ENCODE results near the gene OR10H5.
"Not testable (repeated sequence)": the region's sequence is repeated elsewhere in the genome, so short reads cannot be mapped to it uniquely, and the experiment has no call there.

The OR10H5 gene

GRCh38 chr19:15782211-15782610 is 5.2 kb upstream of the OR10H5 start:
- Mint-ChIP-seq H3K27ac (no peak overlapping the region), H3K27me3 (peaks cover 1% of the 10 kb centered on the region), H3K4me1 (peaks cover 6% of the 10 kb centered on the region), H3K4me3 (no peak overlapping the region), H3K9me3 (no peaks in the 10 kb centered on the region), H3K36me3 (no peaks in the 10 kb centered on the region)

DNA sequence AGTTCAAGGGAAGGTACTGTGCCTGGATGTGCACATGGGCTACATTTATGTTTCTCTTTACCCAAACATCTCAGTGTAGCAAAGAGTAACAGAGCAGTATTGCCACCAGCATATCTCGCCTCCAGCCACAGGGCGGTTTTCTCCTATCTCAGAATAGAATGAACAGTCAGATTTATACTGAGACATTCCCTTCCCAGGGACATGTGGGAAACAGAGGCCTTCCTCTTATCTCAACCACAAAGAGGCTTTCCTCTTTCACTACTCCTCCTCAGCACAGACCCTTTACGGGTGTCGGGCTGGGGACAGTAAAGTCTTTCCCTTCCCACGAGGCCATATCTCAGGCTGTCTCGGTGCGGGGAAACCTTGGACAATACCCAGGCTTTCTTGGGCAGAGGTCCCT is 4.6 kb upstream of the OR10H5 start:
- H3K27ac Mint-ChIP-seq, H3K9me3 Mint-ChIP-seq, H3K27me3 Mint-ChIP-seq, H3K4me1 Mint-ChIP-seq, H3K36me3 Mint-ChIP-seq, H3K4me3 Mint-ChIP-seq: not testable (repeated sequence)

DNA sequence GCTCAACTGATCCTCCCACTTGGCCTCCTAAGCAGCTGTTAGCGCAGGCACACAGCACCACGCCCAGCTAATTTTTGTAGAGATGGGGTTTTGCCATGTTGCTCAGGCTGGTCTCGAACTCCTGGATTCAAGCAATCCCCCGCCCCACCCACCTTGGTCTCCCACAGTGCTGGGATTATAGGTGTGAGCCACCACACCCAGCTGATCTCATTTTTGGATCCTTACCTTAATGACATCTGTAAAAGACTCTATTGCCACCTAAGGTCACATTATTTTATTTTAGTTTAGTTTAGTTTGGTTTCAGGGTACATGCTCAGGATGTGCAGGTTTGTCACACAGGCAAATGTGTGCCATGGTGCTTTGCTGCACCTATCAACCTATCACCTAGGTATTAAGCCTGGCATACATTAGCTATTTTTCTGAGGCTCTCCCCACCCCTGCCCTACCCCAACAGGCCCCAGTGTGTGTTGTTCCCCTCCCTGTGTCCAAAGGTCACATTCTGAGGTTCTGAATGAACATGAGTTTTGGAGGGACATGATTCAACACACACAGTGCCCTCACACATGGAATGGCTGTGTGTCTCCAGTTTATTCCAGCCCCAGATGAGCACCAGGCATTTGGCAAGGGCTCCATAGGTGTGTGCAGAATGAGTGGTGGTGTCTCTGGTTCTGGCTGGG is 1.3 kb downstream of the OR10H5 start:
- Mint-ChIP-seq H3K4me3 (no peak overlapping the region), H3K27ac (no peak overlapping the region), H3K4me1 (no peaks in the 10 kb centered on the region), H3K36me3 (no peaks in the 10 kb centered on the region), H3K9me3 (no peaks in the 10 kb centered on the region), H3K27me3 (peaks cover 6% of the 10 kb centered on the region)

DNA sequence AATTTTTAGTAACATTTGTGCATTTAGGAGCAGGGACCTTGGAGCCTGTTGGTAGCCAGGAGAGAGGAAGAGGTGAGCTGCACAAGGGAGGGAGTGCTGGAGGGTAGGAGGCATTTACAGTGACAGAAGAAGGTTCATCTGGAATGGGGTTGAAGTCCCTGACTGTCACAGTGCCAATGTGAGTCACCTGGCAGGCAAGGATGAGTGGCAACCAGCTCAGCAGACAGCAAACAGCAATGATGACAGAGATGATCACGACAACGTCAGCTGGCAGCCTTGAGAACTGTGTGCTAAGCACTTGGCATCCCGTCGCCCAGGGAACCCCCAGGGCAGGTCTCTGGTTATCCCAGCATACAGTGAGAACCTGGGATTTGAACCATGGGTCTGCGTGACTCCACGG is 2.6 kb downstream of the OR10H5 start:
- H3K9me3 Mint-ChIP-seq: no peaks in the 10 kb centered on the region
- H3K27ac Mint-ChIP-seq: no peak overlapping the region
- H3K27me3 Mint-ChIP-seq: peaks cover 5% of the 10 kb centered on the region
- H3K4me3 Mint-ChIP-seq: no peak overlapping the region
- H3K4me1 Mint-ChIP-seq: no peaks in the 10 kb centered on the region
- H3K36me3 Mint-ChIP-seq: no peaks in the 10 kb centered on the region

GRCh38 chr19:15794279-15794678 is 6.8 kb downstream of the OR10H5 start:
- H3K4me1 Mint-ChIP-seq, H3K27ac Mint-ChIP-seq, H3K4me3 Mint-ChIP-seq, H3K9me3 Mint-ChIP-seq, H3K27me3 Mint-ChIP-seq, H3K36me3 Mint-ChIP-seq: not testable (repeated sequence)

- H3K27ac Mint-ChIP-seq: no peak overlapping the region
- H3K9me3 Mint-ChIP-seq: no peaks in the 10 kb centered on the region
- no peaks in the 10 kb centered on the region for H3K27me3 Mint-ChIP-seq
- no peak overlapping the region for H3K4me3 Mint-ChIP-seq
- no peaks in the 10 kb centered on the region for H3K36me3 Mint-ChIP-seq
- peaks cover 14% of the 10 kb centered on the region for H3K4me1 Mint-ChIP-seq
Observed at GRCh38 chr19:15810335-15810734, 22.9 kb downstream of the OR10H5 start.

GRCh38 chr19:15811476-15811875 is 24.0 kb downstream of the OR10H5 start:
- H3K27ac Mint-ChIP-seq: no peak overlapping the region
- no peaks in the 10 kb centered on the region for H3K36me3 Mint-ChIP-seq
- no peaks in the 10 kb centered on the region for H3K9me3 Mint-ChIP-seq
- peaks cover 14% of the 10 kb centered on the region for H3K4me1 Mint-ChIP-seq
- no peaks in the 10 kb centered on the region for H3K27me3 Mint-ChIP-seq
- no peak overlapping the region for H3K4me3 Mint-ChIP-seq

DNA sequence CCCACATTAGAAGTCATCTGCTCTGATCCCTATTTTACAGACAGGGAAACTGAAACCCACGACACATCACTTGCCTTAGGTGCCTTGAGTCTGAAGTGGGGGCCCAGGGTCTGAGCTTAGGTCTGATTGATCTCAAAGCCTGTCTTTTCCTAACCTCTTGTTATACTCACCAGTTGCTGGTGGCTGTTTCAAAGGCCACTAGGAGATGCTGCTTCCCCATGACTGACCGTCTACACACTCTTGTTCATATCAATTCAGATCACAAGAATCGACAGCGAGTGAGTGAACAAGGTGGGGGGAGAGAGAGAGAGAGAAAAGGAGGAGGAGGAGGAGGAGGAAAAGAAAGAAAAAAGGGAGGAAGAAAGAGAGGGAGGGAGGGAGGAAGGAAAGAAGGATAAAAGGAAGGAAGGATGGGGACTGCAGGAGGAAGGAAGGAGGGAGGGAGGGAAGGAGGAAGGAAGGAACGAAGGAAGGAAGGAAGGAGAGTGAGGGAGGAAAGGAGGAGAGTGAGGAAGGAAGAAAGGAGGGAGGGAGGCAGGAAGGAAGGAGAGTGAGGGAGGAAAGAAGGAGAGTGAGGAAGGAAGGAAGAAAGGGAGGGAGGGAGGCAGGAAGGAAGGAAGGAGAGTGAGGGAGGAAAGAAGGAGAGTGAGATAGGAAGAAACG is 24.7 kb downstream of the OR10H5 start:
- H3K9me3 Mint-ChIP-seq: no peaks in the 10 kb centered on the region
- H3K27me3 Mint-ChIP-seq: no peaks in the 10 kb centered on the region
- no peak overlapping the region for H3K4me3 Mint-ChIP-seq
- peaks cover 14% of the 10 kb centered on the region for H3K4me1 Mint-ChIP-seq
- no peaks in the 10 kb centered on the region for H3K36me3 Mint-ChIP-seq
- no peak overlapping the region for H3K27ac Mint-ChIP-seq

- H3K27me3 Mint-ChIP-seq: no peaks in the 10 kb centered on the region
- no peak overlapping the region for H3K27ac Mint-ChIP-seq
- H3K36me3 Mint-ChIP-seq: no peaks in the 10 kb centered on the region
- peaks cover 14% of the 10 kb centered on the region for H3K4me1 Mint-ChIP-seq
- H3K9me3 Mint-ChIP-seq: no peaks in the 10 kb centered on the region
- H3K4me3 Mint-ChIP-seq: no peak overlapping the region
Observed at GRCh38 chr19:15813916-15814315, 26.5 kb downstream of the OR10H5 start.

DNA sequence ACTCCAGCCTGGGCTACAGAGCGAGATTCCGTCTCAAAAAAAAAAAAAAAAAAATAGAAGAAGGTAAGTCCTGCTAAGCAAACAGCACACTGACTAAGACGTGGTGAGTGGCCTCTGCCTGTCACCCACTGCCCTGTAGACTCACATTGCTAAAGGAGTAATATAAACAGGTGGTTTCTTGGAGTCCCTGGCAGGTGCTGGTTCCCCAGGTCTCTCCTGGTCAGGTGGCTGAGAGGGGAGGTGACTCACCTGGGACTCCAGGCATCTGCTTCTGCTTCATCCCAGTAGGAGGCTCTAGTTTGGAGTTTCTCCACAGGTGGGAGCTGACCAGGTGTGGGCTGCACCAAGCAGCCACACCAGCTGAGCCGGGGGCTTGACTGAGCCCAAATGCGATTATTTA is 27.8 kb downstream of the OR10H5 start, which contains the start of gene OR10H1:
Gene OR10H1, minus strand, starts transcription at position 359 of the 400 bp plus-strand sequence. CDS start 7,627 bp downstream, outside the sequence.
- Mint-ChIP-seq H3K4me3 (no peak within 1 kb of the TSS), H3K27ac (no peak within 1 kb of the TSS), H3K4me1 (peaks cover 14% of the 10 kb centered on the region), H3K9me3 (no peaks in the 10 kb centered on the region), H3K36me3 (no peaks in the 10 kb centered on the region), H3K27me3 (no peaks in the 10 kb centered on the region)

- H3K9me3 Mint-ChIP-seq: no peaks in the 10 kb centered on the region
- H3K4me3 Mint-ChIP-seq: no peak overlapping the region
- no peaks in the 10 kb centered on the region for H3K36me3 Mint-ChIP-seq
- H3K27me3 Mint-ChIP-seq: no peaks in the 10 kb centered on the region
- H3K27ac Mint-ChIP-seq: no peak overlapping the region
- H3K4me1 Mint-ChIP-seq: no peaks in the 10 kb centered on the region
Observed at GRCh38 chr19:15820646-15821045, 33.2 kb downstream of the OR10H5 start.

DNA sequence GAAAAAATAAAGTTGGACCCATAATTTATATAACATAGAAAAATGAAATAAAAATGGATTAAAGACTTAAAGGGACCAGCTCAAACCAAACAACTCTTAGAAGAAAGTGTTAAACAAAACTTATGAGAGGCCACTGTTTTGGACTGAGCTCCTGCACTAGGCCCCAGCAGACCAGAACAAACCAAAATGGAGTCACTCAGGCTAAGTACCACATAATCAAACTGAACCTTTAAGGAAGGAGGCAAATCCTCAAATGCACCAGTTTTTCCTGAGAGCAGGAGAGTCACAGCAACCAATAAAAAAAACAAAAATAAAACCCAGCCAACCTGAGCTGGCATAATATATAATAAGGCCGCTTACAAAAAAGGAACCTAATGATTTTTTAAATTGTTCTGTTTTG is 38.3 kb downstream of the OR10H5 start:
- no peaks in the 10 kb centered on the region for H3K4me1 Mint-ChIP-seq
- H3K27ac Mint-ChIP-seq: no peak overlapping the region
- H3K4me3 Mint-ChIP-seq: no peak overlapping the region
- H3K9me3 Mint-ChIP-seq: no peaks in the 10 kb centered on the region
- H3K27me3 Mint-ChIP-seq: no peaks in the 10 kb centered on the region
- no peaks in the 10 kb centered on the region for H3K36me3 Mint-ChIP-seq

DNA sequence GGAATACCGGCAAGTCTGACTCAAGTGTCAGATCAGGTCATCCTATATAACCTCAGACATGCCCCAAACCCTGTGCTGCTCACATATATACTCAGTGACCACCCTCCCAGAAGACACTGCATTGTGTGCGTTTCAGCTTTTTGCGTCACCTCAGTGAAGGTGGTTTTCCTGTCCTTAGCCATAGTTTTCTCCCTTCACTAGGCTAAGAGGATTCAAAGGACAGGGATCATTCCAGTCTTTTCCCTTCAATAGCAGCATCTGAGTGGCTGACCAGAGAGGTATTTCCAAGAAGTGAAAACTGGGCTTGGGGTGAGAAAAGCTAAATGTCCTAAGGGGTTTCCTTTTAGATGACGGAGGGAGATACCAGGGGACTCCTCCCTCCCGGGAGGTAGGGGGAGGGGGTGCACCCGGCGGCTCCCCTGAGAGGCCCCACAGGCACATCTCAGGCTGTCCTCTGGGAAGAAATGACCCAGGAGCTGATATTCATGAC is 40.7 kb downstream of the OR10H5 start:
- Mint-ChIP-seq H3K4me1 (no peaks in the 10 kb centered on the region), H3K36me3 (no peaks in the 10 kb centered on the region), H3K9me3 (no peaks in the 10 kb centered on the region), H3K27me3 (no peaks in the 10 kb centered on the region), H3K4me3 (no peak overlapping the region), H3K27ac (no peak overlapping the region)

DNA sequence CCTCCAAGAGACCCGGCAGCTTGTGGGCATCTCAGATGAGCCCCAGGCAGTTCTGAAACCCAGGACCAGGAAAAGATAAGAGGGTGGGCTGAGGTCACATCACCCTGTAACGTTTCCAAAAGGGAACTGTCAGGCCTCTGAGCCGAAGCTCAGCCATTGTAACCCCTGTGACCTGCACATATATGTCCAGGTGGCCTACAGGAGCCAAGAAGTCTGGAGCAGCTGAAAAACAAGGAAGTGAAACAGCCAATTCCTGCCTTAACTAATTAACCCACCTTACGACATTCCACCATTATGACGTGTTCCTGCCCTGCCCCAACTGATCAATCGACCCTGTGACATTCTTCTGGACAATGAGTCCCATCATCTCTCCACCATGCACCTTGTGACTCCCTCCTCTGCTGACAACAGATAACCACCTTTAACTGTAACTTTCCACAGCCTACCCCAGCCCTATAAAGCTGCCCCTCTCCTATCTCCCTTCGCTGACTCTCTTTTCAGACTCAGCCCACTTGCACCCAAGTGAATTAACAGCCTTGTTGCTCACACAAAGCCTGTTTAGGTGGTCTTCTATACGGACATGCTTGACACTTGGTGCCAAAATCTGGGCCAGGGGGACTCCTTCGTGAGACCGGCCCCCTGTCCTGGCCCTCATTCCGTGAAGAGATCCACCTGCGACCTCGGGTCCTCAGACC is 41.3 kb downstream of the OR10H5 start:
- not testable (repeated sequence) for H3K27ac Mint-ChIP-seq, H3K27me3 Mint-ChIP-seq, H3K4me1 Mint-ChIP-seq, H3K9me3 Mint-ChIP-seq, H3K36me3 Mint-ChIP-seq, H3K4me3 Mint-ChIP-seq

DNA sequence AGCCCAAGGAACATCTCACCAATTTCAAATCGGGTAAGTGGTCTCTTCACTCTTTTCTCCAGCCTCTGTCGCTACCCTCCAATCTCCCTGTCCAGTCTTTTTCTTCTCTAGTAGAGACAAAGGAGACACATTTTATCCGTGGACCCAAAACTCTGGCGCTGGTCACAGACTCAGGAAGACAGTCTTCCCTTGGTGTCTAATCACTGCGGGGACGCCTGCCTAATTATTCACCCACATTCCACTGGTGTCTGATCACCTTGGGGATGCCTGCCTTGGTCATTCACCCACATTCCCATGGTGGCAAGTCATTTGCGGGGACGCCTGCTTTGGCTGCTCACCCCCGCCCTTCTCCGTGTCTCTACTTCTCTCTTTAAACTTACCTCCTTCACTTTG is 41.8 kb downstream of the OR10H5 start:
- H3K9me3 Mint-ChIP-seq: no peaks in the 10 kb centered on the region

DNA sequence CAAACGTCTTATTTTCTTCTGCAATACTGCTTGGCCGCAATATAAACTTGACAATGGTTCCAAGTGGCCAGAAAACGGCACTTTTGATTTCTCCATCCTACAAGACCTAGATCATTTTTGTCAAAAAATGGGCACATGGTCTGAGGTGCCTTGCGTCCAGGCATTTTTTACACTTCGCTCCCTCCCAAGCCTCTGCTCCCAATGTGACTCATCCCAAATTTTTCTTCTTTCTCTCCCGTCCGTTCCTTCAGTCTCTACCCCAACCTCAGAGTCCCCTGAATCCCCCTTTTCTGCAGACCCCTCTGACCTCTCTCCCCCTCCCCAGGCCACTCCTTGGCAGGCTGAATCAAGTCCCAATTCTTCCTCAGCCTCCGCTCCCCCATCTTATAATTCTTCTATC is 42.3 kb downstream of the OR10H5 start:
- H3K27ac Mint-ChIP-seq: no peak overlapping the region
- no peaks in the 10 kb centered on the region for H3K4me1 Mint-ChIP-seq
- H3K4me3 Mint-ChIP-seq: no peak overlapping the region
- H3K36me3 Mint-ChIP-seq: no peaks in the 10 kb centered on the region
- H3K9me3 Mint-ChIP-seq: no peaks in the 10 kb centered on the region
- no peaks in the 10 kb centered on the region for H3K27me3 Mint-ChIP-seq

More for the DNA sequence above, 41.8 kb downstream of the OR10H5 start:
- Mint-ChIP-seq H3K27me3 (no peaks in the 10 kb centered on the region), H3K36me3 (no peaks in the 10 kb centered on the region), H3K27ac (no peak overlapping the region), H3K4me1 (no peaks in the 10 kb centered on the region), H3K4me3 (no peak overlapping the region)
